ENCODE measurements around the gene PARP3. TPM values are rescaled to one million over a fixed set of nuclear protein-coding genes. Genes with fewer than 3 reads are reported as not detected.

The PARP3 gene
- total RNA-seq, 1 experiment from 2014 or later: 17.5 TPM

DNA sequence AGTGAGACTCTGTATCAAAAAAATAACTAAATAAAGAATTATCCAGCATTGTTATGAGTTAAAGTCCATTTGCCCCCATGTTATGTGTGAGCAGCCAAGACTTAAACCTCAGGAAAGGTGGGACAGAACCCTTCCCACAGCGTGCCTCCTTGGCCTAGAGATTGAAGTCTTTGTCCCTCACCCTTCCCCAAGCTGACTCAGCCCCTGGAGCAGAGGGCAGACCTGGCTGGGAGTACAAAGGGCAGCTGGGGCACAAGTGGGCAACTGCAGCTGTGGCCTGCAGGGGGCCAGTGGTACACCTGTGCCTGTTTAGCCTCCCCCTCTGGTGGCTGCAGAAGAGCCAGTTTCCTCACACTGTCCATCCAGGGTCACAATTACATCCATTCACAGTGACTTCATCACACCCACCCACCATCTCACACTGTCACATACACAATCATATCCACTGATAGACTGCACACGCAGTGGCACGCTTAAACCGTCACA lies 40.2 kb downstream of the PARP3 start:
- CTCF ChIA-PET: interaction anchor here (0.9 to 3.3 kb wide), 12 partner anchors 9 to 264 kb away, joined by 3 to 47 read pairs (median 6); partner anchors contain the start of genes ABHD14A, ABHD14B, PARP3 and PCBP4

More for the DNA sequence above, 40.2 kb downstream of the PARP3 start:
- no peaks in the 10 kb centered on the region for H3K27me3 ChIP-seq (ENCODE audit: insufficient read depth, low read length)
- RAD21 ChIA-PET (ENCODE audit: low non-redundant PET in 1 of 2, low total read pairs in 2 of 2, uncharacterized antibody in 2 of 2, unreplicated experiment in 2 of 2): interaction anchor here (0.9 to 1.1 kb wide), 2 partner anchors 9 to 141 kb away, joined by 3 read pairs; no protein-coding TSS in a partner anchor
- DNase-seq (ENCODE audit: low read depth, low spot score) (peak; percentile 57), ATAC-seq (peak; percentile 73)
- H3K4me3 ChIP-seq (replicated peaks in 1 of 2; ENCODE audit: low read depth in 1 of 2, low read length in 2 of 2): peak overlapping the region; percentile 75 to 86
- H3K9me3 ChIP-seq (ENCODE audit: control insufficient read depth in 1 of 2, insufficient read depth in 1 of 2, low read depth in 1 of 2, low read length in 2 of 2): no peaks in the 10 kb centered on the region
- H3K9me2 ChIP-seq (ENCODE audit: insufficient read depth): no peaks in the 10 kb centered on the region
- H2AFZ ChIP-seq (ENCODE audit: low read depth, low read length, poor library complexity, severe bottlenecking): no peak overlapping the region
- peak overlapping the region; percentile 82 for H3K27ac ChIP-seq (ENCODE audit: low read depth, low read length)
- peaks cover 12% of the 10 kb centered on the region for H3K79me2 ChIP-seq (ENCODE audit: insufficient read depth, low read length)
- H3K9ac ChIP-seq (ENCODE audit: low read length): peak overlapping the region; percentile 79
- peaks cover 24 to 56% of the 10 kb centered on the region in 2 experiments for H3K4me1 ChIP-seq (ENCODE audit: control insufficient read depth in 1 of 2, insufficient read depth in 2 of 2, low read length in 2 of 2)
- BruUV-seq (replicated peaks): TSS peak; percentile 77
- intact Hi-C loops (cut with micrococcal nuclease): loop anchor here (5.0 kb wide), 1 partner anchor 265 kb away; no protein-coding TSS in a partner anchor
- peak; percentile 61 for TF ChIP-seq TCF7L2 (IDR thresholded peaks at IDR 0.05; ENCODE audit: borderline replicate concordance, extremely low read depth, insufficient read depth, insufficient read length)
- no peak for TF ChIP-seq EGR1 (IDR thresholded peaks at IDR 0.05; ENCODE audit: low read depth)
- TF ChIP-seq YY1 (IDR thresholded peaks at IDR 0.05; ENCODE audit: extremely low read depth, insufficient replicate concordance, low read depth, low read length): no peak
- no peak for TF ChIP-seq ATF3 (IDR thresholded peaks at IDR 0.05)
- TF ChIP-seq POLR2A (IDR thresholded peaks at IDR 0.05; ENCODE audit: borderline replicate concordance, extremely low read depth, insufficient read depth, insufficient read length): no peak
- no peak for TF ChIP-seq SP1 (IDR thresholded peaks at IDR 0.05; ENCODE audit: low read depth)
- TF ChIP-seq, protein P1, sequence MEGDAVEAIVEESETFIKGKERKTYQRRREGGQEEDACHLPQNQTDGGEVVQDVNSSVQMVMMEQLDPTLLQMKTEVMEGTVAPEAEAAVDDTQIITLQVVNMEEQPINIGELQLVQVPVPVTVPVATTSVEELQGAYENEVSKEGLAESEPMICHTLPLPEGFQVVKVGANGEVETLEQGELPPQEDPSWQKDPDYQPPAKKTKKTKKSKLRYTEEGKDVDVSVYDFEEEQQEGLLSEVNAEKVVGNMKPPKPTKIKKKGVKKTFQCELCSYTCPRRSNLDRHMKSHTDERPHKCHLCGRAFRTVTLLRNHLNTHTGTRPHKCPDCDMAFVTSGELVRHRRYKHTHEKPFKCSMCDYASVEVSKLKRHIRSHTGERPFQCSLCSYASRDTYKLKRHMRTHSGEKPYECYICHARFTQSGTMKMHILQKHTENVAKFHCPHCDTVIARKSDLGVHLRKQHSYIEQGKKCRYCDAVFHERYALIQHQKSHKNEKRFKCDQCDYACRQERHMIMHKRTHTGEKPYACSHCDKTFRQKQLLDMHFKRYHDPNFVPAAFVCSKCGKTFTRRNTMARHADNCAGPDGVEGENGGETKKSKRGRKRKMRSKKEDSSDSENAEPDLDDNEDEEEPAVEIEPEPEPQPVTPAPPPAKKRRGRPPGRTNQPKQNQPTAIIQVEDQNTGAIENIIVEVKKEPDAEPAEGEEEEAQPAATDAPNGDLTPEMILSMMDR (IDR thresholded peaks at IDR 0.05 in 2 of 3, conservative IDR thresholded peaks at IDR 0.05 in 1 of 3; ENCODE audit: borderline replicate concordance in 1 of 3, insufficient read depth in 1 of 3, low read depth in 2 of 3, low read length in 2 of 3): peak in 2 of 3 experiments; percentile 83 to 88; a peak in 4 of 6 replicates
- no peak for TF ChIP-seq CEBPB (IDR thresholded peaks at IDR 0.05; ENCODE audit: low read depth)
- TF ChIP-seq EZH2 (IDR thresholded peaks at IDR 0.05): no peak
- H4K20me1 ChIP-seq (ENCODE audit: insufficient read depth): no peaks in the 10 kb centered on the region
- H3K36me3 ChIP-seq (ENCODE audit: control insufficient read depth in 1 of 2, insufficient read depth in 2 of 2, low read length in 2 of 2): no peaks in the 10 kb centered on the region
- peak overlapping the region; percentile 98 for H3K4me2 ChIP-seq (ENCODE audit: low read length)
- POLR2A ChIA-PET: interaction anchor here (0.8 to 4.3 kb wide), 12 partner anchors 9 to 598 kb away, joined by 3 to 47 read pairs (median 6); partner anchors contain the start of genes ABHD14A, ABHD14B, DUSP7 and MANF
